NCI-H2029 treated with DMSO at 0.1 percent for 48 hours (cell line): Measurements from ENCODE around the gene ZNF549.
"Not testable (repeated sequence)": the region's sequence is repeated elsewhere in the genome, so short reads cannot be mapped to it uniquely, and the experiment has no call there.

Experiments
- DNase-seq: peaks from one replicate; lab custom pipeline; 2025; lab: John Stamatoyannopoulos, UW

Gene ZNF549

DNA sequence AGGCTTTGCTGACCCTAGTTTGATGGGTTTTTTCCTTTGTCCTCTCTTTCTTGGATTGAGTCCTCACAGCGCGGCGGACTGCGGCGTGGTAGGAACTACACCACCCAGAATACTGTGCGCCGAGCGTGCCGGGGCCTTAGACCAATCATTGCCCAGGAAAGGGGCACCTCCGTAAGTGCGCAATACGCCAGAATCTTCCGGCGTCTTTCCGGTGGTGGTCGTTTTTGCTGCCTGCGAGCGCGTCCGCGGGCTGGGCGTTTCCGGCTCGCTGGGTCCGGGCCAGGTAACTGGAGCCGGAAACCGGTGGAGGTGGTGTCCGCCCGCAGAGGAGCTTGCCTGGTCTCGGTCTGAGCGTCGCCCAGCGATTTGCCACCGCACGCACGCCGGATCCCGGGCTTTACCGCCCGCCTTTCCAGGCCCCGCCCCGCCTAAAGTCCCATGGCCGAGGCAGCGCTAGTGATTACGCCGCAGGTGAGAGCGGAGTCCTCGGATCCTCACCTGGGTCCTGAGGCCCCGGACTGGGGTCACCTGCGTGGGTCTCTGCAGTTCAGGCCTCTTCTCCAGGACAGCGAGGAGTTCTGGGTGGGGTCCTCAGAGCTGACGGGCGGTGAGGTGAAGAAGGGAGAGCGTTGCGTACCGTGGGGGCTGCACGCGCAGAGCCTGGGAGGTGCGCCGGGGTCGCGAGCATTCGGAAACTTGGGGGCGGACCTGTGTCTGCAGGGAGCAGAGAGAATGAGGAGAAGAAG, at the start of gene ZNF549:
TSS of gene ZNF549 (plus strand) at position 221 of the 746 bp plus-strand sequence. CDS start at position 439, 218 bp downstream.
- peak; percentile 71 for DNase-seq

- peak; percentile 41 for DNase-seq
Measured at GRCh38 chr19:57487477-57488298, 39.5 kb upstream of the ZNF549 start, which contains the start of gene ZNF419. Gene ZNF419 (plus strand): TSS chr19:57487750. CDS start chr19:57487951, 201 bp downstream.

GRCh38 chr19:57488299-57488644, 38.9 kb upstream of the ZNF549 start:
- not testable (repeated sequence) for DNase-seq

DNA sequence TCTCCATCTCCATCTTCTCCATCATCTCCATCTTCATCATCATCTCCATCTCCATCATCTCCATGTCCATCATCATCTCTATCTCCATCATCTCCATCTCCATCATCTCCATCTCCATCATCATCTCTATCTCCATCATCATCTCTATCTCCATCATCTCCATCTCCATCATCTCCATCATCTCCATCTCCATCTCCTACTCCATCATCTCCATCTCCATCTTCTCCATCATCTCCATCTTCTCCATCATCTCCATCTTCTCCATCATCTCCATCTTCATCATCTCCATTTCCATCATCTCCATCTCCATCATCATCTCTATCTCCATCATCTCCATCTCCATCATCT, 27.9 kb upstream of the ZNF549 start:
- not testable (repeated sequence) for DNase-seq

GRCh38 chr19:57499680-57500395, 27.3 kb upstream of the ZNF549 start, which contains the start of gene ZNF773:
Gene ZNF773 (plus strand): TSS chr19:57499938. CDS start chr19:57500081, 143 bp downstream.
- peak; percentile 57 for DNase-seq

GRCh38 chr19:57500400-57500799, 26.8 kb upstream of the ZNF549 start:
- DNase-seq, result not testable (repeated sequence)

DNA sequence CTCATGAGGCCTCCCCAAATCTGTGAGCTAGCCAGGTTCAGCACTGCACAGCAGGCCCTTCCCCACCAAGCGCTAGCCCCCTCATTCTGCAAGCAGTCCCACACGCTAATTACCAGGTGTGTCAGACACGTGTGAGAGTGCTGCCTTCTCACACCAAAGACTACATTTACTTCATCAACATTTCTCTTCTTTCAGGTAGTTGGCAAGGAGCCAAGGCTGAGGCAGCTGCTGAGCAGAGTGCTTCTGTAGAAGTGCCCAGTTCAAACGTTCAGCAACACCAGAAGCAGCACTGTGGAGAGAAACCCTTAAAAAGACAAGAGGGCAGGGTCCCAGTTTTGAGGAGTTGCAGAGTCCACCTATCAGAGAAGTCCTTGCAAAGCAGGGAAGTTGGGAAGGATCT, 21.0 kb upstream of the ZNF549 start:
- DNase-seq, result no peak

- DNase-seq, result no peak
Measured at GRCh38 chr19:57511484-57511883, 15.7 kb upstream of the ZNF549 start.

GRCh38 chr19:57512845-57513244, 14.3 kb upstream of the ZNF549 start:
- DNase-seq, result no peak

DNA sequence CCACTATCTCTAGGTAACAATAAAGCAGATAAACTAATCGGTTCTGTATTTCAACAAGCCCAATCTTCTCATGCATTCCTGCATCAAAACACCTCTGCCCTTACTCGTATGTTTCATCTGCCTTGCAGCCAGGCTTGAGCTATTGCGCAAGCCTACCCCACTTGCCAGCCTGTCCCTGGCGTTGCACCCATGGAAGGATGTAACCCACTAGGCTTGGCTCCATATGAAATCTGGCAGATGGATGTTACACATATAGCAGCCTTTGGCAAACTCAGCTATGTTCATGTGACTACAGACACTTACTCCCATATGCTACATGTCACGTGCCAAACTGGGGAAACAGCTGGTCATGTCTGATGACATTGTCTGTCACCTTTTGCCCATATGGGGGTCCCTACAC, 11.9 kb upstream of the ZNF549 start:
- DNase-seq, result no peak

GRCh38 chr19:57518021-57518420, 9.1 kb upstream of the ZNF549 start:
- DNase-seq, result not testable (repeated sequence)

GRCh38 chr19:57537953-57538547, 10.9 kb downstream of the ZNF549 start:
- DNase-seq, result no peak

- no peak for DNase-seq
Measured at GRCh38 chr19:57546513-57546912, 19.4 kb downstream of the ZNF549 start.

DNA sequence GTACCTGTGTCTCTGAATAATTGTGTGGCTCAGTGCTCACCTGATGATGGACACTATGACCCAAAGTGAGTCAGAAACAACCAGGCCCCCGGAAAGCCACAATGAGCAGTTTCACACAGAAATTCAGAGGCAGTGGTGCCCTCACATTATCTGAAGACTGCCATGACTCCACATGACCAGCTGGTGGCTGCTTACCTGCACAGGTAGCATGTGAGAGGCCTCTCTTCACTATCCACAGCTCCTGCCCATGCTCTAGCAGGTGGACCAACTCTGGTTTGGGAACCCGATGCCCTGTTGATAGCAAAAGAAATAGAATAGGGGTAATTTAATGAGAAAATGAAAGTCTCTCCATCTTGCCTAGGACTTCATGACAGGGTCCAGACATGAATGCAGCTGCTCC, 25.3 kb downstream of the ZNF549 start:
- DNase-seq, result no peak

GRCh38 chr19:57557659-57558058, 30.5 kb downstream of the ZNF549 start:
- DNase-seq, result no peak

DNA sequence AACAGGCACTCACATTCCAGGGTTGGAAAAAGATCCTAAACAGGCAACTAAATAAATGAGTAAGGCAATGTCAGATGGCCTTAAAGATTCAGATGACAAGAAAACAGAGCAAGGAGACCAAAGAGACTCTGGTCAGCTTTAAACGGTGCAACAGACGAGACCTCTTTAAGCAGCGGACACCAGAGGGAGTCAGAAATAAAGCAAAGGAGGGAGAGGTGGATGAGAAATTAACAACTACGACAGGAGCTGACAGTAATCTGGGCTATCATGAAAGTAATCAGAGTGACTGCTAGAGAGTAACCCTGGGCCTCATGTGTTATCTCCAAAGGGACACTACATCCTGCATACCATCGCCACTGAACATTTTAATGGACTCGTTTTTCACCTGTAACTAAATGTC, 31.4 kb downstream of the ZNF549 start:
- no peak for DNase-seq

DNA sequence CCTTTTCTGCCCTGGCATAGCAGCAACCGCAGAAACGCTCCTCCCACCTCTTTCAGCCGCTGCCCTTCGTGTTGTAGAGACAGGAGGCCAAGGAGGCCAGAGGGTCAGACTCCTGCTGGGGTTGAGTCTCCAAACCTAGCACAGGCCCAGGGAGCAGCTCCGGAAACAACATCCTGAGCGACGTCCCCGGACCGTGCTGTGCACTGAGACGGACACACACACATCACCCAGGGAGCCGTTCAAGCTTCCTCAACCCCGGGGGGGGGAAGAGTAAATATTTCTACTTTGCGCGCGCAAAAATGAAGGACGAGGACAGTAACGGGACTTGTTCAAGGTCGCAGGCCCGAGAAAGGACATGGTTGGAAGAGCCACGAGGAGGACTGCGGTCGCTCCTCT, 31.9 kb downstream of the ZNF549 start:
- no peak for DNase-seq

- peak; percentile 48 for DNase-seq
Measured at GRCh38 chr19:57559404-57560025, 32.4 kb downstream of the ZNF549 start, which contains the start of gene ZNF550. Gene ZNF550 (minus strand): TSS chr19:57559863. CDS start chr19:57559682, 181 bp downstream.

DNA sequence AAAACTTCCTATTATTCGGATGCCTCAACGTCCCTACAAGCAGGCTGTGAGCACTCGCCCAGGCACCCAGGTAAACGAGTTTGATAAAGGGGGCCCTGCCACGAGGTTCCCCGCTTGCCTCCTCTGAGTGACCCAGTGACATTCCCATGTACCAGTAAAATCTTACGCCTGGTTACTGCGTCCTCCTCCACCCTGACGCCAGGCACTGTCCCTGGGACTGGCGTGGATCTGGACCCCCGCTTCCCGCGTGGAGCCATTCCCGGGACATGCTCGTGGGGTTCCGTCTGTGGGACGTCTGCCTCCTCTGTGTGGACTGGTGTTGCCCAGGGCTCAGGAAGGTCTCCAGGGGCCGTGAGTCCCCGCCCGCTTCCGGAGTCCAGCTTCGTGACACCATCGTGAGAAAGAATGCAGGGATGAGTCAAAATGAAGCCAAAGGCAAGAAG, 32.9 kb downstream of the ZNF549 start:
- no peak for DNase-seq

- no peak for DNase-seq
Measured at GRCh38 chr19:57563547-57563946, 36.4 kb downstream of the ZNF549 start.
